GM18498 (cell line): ENCODE measurements around the gene OR5H6.
"Not testable (repeated sequence)": the region's sequence is repeated elsewhere in the genome, so short reads cannot be mapped to it uniquely, and the experiment has no call there.

Experiments
- ATAC-seq: cut with Tn5 transposase; IDR thresholded peaks from one replicate; pipeline ENCODE4 v1.9.1; 2021; ENCODE audit warnings: mild to moderate bottlenecking, moderate library complexity; ENCODE audit not compliant: unreplicated experiment

The OR5H6 gene

GRCh38 chr3:98263944-98264343, at the start of gene OR5H6:
Gene OR5H6, plus strand, starts transcription at chr3:98264244. Its CDS starts 89 bp downstream, at chr3:98264333.
- no peak for ATAC-seq

GRCh38 chr3:98215051-98215450, 49.0 kb upstream of the OR5H6 start:
- ATAC-seq, result no peak

- ATAC-seq, result no peak
These were observed 40.0 kb upstream of the OR5H6 start for GRCh38 chr3:98223907-98224672.

GRCh38 chr3:98232489-98232888, 31.6 kb upstream of the OR5H6 start:
- no peak for ATAC-seq

GRCh38 chr3:98233468-98233867, 30.6 kb upstream of the OR5H6 start:
- peak; percentile 63 for ATAC-seq

- ATAC-seq, result no peak
These were observed 23.9 kb upstream of the OR5H6 start for GRCh38 chr3:98240131-98240530.

- no peak for ATAC-seq
These were observed 21.9 kb upstream of the OR5H6 start for GRCh38 chr3:98242155-98242554.

- ATAC-seq, result no peak
These were observed 20.2 kb upstream of the OR5H6 start for GRCh38 chr3:98243843-98244242.

GRCh38 chr3:98246142-98246541, 17.9 kb upstream of the OR5H6 start:
- no peak for ATAC-seq

- not testable (repeated sequence) for ATAC-seq
These were observed 8.0 kb upstream of the OR5H6 start for GRCh38 chr3:98256026-98256425.

GRCh38 chr3:98259707-98260106, 4.3 kb upstream of the OR5H6 start:
- no peak for ATAC-seq

- ATAC-seq, result no peak
These were observed 2.0 kb upstream of the OR5H6 start for GRCh38 chr3:98262046-98262445.

- no peak for ATAC-seq
These were observed 5.8 kb downstream of the OR5H6 start for GRCh38 chr3:98269846-98270245.

- ATAC-seq, result no peak
These were observed 8.1 kb downstream of the OR5H6 start for GRCh38 chr3:98272126-98272525.

GRCh38 chr3:98274914-98275313, 10.9 kb downstream of the OR5H6 start:
- no peak for ATAC-seq

- no peak for ATAC-seq
These were observed 18.2 kb downstream of the OR5H6 start, which contains the start of gene OR5H2 for GRCh38 chr3:98282205-98282604. Gene OR5H2, plus strand, starts transcription at chr3:98282505. Its CDS starts 398 bp downstream, at chr3:98282903.

- no peak for ATAC-seq
These were observed 26.9 kb downstream of the OR5H6 start for GRCh38 chr3:98290916-98291315.

GRCh38 chr3:98291332-98291957, 27.4 kb downstream of the OR5H6 start:
- ATAC-seq, result no peak
